Mucosa of descending colon (tissue), 3 donors: ENCODE data around the gene GAA. TPM values are rescaled to one million over a fixed set of nuclear protein-coding genes. Genes with fewer than 3 reads are reported as not detected.

Source experiments
- ATAC-seq: fragments of 200-7000 bp; cut with Tn5 transposase; one replicate; pipeline ENCODE4 v1.9.1; 2020; ENCODE audit warnings: mild to moderate bottlenecking, moderate library complexity
- DNase-seq, 3 donors: peaks; one replicate each; pipeline ENCODE4 v3.0.0-alpha.2; 2020
- H3K36me3 ChIP-seq: fragments of 200-600 bp; one replicate; pipeline ENCODE4 v1.8.0; 2021; ENCODE audit warnings: low read depth, mild to moderate bottlenecking
- H3K4me1 ChIP-seq: fragments of 200-600 bp; one replicate; pipeline ENCODE4 v1.8.0; 2021; ENCODE audit warnings: low read depth, mild to moderate bottlenecking
- H3K4me3 ChIP-seq: fragments of 200-600 bp; one replicate; pipeline ENCODE4 v1.8.0; 2021; ENCODE audit warnings: mild to moderate bottlenecking
- H3K9me3 ChIP-seq: fragments of 200-600 bp; one replicate; pipeline ENCODE4 v1.8.0; 2021; ENCODE audit warnings: mild to moderate bottlenecking
- CTCF ChIP-seq: fragments of 200-600 bp; IDR thresholded peaks from one replicate; pipeline ENCODE4 v1.8.0; 2022; ENCODE audit warnings: antibody characterized with exemption, mild to moderate bottlenecking
- intact Hi-C, 2 donors: fragments of 100-400 bp; cut with DNase I in 1 of 2; cut with micrococcal nuclease in 1 of 2; formaldehyde crosslinking; loops; one replicate each; pipeline versions ENCODE4 v1.11.0 to v1.11.1; 2022; cut with DNase I, micrococcal nuclease
- total RNA-seq, 3 donors: library from RNA; stranded (reverse); fragmentation: NEBNext Ultra II Directional in 2 of 3; extraction: Animal tissue kit (Norgen Biotek cat#: 25700) in 2 of 3; gene quantifications; one replicate each; pipeline versions ENCODE4 v1.2.1 to v1.2.4, GENCODE V29; 2021 to 2023
- donor health status: DM: no; HTN: no; CAD: no; lungs with moderate emphysema.
- donor health status: DM: no; HTN: no; CAD: no.
- donor health status: DM: no; HTN: yes; CAD: no.

Gene GAA
- total RNA-seq, 3 donors from 2014 or later = 23.4 to 50.0 (median 49.3) TPM

DNA sequence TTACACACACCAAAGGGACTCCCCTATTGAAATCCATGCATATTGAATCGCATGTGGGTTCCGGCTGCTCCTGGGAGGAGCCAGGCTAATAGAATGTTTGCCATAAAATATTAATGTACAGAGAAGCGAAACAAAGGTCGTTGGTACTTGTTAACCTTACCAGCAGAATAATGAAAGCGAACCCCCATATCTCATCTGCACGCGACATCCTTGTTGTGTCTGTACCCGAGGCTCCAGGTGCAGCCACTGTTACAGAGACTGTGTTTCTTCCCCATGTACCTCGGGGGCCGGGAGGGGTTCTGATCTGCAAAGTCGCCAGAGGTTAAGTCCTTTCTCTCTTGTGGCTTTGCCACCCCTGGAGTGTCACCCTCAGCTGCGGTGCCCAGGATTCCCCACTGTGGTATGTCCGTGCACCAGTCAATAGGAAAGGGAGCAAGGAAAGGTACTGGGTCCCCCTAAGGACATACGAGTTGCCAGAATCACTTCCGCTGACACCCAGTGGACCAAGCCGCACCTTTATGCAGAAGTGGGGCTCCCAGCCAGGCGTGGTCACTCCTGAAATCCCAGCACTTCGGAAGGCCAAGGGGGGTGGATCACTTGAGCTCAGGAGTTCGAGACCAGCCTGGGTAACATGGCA, 2.2 kb downstream of the GAA start:
- intact Hi-C loops = no loop called here

DNA sequence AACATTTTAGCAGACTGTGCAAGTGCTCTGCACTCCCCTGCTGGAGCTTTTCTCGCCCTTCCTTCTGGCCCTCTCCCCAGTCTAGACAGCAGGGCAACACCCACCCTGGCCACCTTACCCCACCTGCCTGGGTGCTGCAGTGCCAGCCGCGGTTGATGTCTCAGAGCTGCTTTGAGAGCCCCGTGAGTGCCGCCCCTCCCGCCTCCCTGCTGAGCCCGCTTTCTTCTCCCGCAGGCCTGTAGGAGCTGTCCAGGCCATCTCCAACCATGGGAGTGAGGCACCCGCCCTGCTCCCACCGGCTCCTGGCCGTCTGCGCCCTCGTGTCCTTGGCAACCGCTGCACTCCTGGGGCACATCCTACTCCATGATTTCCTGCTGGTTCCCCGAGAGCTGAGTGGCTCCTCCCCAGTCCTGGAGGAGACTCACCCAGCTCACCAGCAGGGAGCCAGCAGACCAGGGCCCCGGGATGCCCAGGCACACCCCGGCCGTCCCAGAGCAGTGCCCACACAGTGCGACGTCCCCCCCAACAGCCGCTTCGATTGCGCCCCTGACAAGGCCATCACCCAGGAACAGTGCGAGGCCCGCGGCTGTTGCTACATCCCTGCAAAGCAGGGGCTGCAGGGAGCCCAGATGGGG, 3.1 kb downstream of the GAA start:
- DNase-seq = no peak
- Histone ChIP-seq H3K4me3 (no peak overlapping the region), H3K4me1 (peaks cover 7% of the 10 kb centered on the region), H3K36me3 (no peaks in the 10 kb centered on the region), H3K9me3 (no peaks in the 10 kb centered on the region)
- TF ChIP-seq CTCF = no peak
- intact Hi-C loops = no loop called here
- no peak for ATAC-seq

More for the DNA sequence above, 2.2 kb downstream of the GAA start:
- Histone ChIP-seq H3K36me3 (no peaks in the 10 kb centered on the region), H3K4me1 (peaks cover 7% of the 10 kb centered on the region), H3K4me3 (no peak overlapping the region), H3K9me3 (no peaks in the 10 kb centered on the region)
- no peak for DNase-seq
- no peak for TF ChIP-seq CTCF
- ATAC-seq = no peak

DNA sequence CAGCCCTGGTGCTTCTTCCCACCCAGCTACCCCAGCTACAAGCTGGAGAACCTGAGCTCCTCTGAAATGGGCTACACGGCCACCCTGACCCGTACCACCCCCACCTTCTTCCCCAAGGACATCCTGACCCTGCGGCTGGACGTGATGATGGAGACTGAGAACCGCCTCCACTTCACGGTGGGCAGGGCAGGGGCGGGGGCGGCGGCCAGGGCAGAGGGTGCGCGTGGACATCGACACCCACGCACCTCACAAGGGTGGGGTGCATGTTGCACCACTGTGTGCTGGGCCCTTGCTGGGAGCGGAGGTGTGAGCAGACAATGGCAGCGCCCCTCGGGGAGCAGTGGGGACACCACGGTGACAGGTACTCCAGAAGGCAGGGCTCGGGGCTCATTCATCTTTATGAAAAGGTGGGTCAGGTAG, 3.6 kb downstream of the GAA start:
- H3K9me3 ChIP-seq = no peaks in the 10 kb centered on the region
- ATAC-seq (no peak), DNase-seq (no peak)
- no peak for TF ChIP-seq CTCF
- peaks cover 7% of the 10 kb centered on the region for H3K4me1 ChIP-seq
- intact Hi-C loops = no loop called here
- H3K36me3 ChIP-seq = no peaks in the 10 kb centered on the region
- no peak overlapping the region for H3K4me3 ChIP-seq

GRCh38 chr17:80105762-80106161, 4.4 kb downstream of the GAA start:
- Histone ChIP-seq H3K36me3 (no peaks in the 10 kb centered on the region), H3K4me1 (peaks cover 7% of the 10 kb centered on the region), H3K9me3 (no peaks in the 10 kb centered on the region), H3K4me3 (no peak overlapping the region)
- DNase-seq (peak in 1 of 3 donors; percentile 43), ATAC-seq (no peak)
- TF ChIP-seq CTCF = no peak
- intact Hi-C loops = no loop called here

DNA sequence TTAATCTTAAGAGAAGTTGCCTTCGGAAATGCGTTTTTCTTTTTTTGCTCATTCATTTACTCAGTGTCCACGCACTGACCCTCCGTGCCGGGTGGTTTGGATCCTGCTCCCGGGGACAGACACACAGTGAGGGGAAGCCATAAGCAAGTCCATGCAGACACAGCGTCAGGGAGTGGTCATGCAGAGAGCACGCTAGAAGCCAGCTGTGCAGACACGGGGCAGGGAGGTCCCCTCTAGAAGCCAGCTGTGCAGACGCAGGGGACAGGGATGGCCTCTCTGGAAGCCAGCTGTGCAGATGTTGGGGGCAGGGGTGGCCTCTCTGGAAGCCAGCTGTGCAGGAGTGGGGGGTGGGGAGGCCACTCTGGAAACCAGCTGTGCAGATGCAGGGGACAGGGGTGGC, 4.8 kb downstream of the GAA start:
- H3K9me3 ChIP-seq = no peaks in the 10 kb centered on the region
- ATAC-seq = no peak
- intact Hi-C loops = no loop called here
- peaks cover 7% of the 10 kb centered on the region for H3K4me1 ChIP-seq
- no peaks in the 10 kb centered on the region for H3K36me3 ChIP-seq
- TF ChIP-seq CTCF = no peak
- H3K4me3 ChIP-seq = no peak overlapping the region
- peak in 1 of 3 donors; percentile 27 for DNase-seq
